ENCODE measurements around the gene NOM1. TPM values are rescaled to one million over a fixed set of nuclear protein-coding genes. Genes with fewer than 3 reads are reported as not detected.

NOM1 gene
- total RNA-seq, 2 experiments from 2014 or later = 25.5 to 27.6 TPM

DNA sequence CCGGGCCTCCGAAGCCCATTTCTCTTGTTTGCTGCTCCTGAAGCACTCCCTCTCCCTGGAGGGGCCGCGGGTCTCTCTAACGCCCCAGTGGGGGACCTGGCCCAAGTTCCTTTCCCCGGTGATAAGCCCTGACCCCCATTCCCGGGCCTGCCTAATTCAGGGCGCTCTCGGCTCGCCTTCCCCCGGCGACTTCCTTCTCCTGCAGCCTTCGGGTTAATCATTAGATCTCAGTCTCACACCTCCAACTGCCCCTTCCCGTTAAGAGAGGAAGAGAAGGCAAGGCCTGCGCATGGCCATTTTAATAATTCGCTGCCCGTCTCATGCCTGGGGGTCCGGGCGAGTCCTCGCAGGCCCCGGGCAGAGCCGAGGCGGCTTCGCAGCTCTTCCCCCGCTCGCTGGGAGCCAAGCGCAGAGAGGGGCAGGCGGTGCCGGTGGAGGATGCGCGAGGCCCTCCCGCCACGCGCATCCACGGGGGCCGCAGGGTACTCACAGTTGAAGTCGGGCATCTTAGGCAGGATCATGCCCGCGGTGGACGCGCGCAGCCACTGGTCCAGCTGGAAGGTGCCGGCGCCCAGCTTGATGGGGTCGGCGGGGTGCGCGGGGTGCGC lies 59.8 kb downstream of the NOM1 start:
- H3K27me3 Mint-ChIP-seq = peaks cover 73% of the 10 kb centered on the region
- H3K4me3 Mint-ChIP-seq = peak overlapping the region; percentile 51
- TF ChIP-seq, protein P1, sequence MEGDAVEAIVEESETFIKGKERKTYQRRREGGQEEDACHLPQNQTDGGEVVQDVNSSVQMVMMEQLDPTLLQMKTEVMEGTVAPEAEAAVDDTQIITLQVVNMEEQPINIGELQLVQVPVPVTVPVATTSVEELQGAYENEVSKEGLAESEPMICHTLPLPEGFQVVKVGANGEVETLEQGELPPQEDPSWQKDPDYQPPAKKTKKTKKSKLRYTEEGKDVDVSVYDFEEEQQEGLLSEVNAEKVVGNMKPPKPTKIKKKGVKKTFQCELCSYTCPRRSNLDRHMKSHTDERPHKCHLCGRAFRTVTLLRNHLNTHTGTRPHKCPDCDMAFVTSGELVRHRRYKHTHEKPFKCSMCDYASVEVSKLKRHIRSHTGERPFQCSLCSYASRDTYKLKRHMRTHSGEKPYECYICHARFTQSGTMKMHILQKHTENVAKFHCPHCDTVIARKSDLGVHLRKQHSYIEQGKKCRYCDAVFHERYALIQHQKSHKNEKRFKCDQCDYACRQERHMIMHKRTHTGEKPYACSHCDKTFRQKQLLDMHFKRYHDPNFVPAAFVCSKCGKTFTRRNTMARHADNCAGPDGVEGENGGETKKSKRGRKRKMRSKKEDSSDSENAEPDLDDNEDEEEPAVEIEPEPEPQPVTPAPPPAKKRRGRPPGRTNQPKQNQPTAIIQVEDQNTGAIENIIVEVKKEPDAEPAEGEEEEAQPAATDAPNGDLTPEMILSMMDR (IDR thresholded peaks at IDR 0.05) = no peak
- H3K36me3 Mint-ChIP-seq (ENCODE audit: low read depth) = no peaks in the 10 kb centered on the region
- no peak overlapping the region for H3K27ac Mint-ChIP-seq
- intact Hi-C loops (cut with DNase I, micrococcal nuclease) = no loop called here
- Histone ChIP-seq H3K4me3 (ENCODE audit: low read length) (no peak overlapping the region), H3K27me3 (ENCODE audit: control insufficient read depth in 1 of 2, insufficient read depth in 2 of 2, low read length in 2 of 2) (peaks cover 72 to 77% of the 10 kb centered on the region in 2 experiments), H3K27ac (ENCODE audit: low read depth in 1 of 2, low read length in 2 of 2) (no peak overlapping the region), H3K4me1 (ENCODE audit: insufficient read depth, low read length) (peaks cover 23% of the 10 kb centered on the region), H3K9me3 (ENCODE audit: control insufficient read depth in 1 of 2, insufficient read depth in 1 of 2, low read length in 2 of 2) (peaks cover 0 to 28% of the 10 kb centered on the region in 2 experiments), H3K36me3 (ENCODE audit: insufficient read depth, low read length) (no peaks in the 10 kb centered on the region)
- DNase-seq = no peak
- ATAC-seq (ENCODE audit: poor library complexity) = no peak
- peaks cover 17% of the 10 kb centered on the region for H3K4me1 Mint-ChIP-seq (ENCODE audit: low read depth)
- POLR2A ChIA-PET = no interaction called here
- no peaks in the 10 kb centered on the region for H3K9me3 Mint-ChIP-seq
- CTCF ChIA-PET = no interaction called here

DNA sequence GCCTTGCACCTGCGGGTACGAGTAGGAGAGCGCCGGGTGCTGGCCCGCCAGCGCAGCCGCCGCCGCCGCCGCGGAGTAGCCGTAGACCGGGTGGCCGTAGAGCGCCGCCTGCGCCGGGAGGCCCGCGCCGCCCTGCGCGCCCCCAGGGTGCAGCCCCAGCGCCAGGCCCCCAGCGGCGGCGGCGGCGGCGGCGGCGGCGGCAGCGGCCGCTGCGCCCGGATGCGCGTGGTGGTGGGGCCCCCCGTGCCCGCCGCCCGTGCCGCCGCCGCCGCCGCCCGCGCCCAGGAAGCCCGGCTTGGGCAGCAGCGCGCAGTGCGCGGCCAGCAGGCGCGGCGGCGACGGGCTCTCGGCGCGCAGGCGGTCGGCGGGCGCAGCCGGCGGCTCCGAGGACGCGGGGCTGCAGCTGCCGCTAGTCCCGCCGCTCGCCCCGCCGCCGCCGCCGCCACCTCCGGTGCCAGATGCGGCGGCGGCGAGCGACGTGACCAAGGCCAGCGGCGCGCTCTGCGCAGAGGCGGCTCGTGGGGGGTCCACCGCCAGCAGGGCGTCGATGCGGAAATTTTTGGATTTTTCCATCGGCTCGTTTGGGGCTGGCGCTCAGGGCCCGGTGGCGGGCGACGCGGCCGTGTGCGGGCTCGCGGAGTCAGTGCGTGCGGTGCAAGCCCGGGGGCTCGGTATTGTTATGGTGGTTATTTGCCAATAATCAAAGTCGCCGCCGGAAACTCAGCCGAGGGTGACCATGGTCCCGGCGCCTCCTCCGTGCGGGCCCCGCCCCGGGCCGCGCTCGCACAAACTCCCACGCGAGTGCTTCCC lies 60.5 kb downstream of the NOM1 start:
- Histone ChIP-seq H3K4me1 (ENCODE audit: insufficient read depth, low read length) (peaks cover 20% of the 10 kb centered on the region), H3K36me3 (ENCODE audit: insufficient read depth, low read length) (no peaks in the 10 kb centered on the region), H3K4me3 (ENCODE audit: low read length) (peak overlapping the region; percentile 12), H3K27me3 (ENCODE audit: control insufficient read depth in 1 of 2, insufficient read depth in 2 of 2, low read length in 2 of 2) (peaks cover 72 to 80% of the 10 kb centered on the region in 2 experiments), H3K9me3 (ENCODE audit: control insufficient read depth in 1 of 2, insufficient read depth in 1 of 2, low read length in 2 of 2) (peaks cover 0 to 26% of the 10 kb centered on the region in 2 experiments), H3K27ac (ENCODE audit: low read depth in 1 of 2, low read length in 2 of 2) (no peak overlapping the region)
- Mint-ChIP-seq H3K4me1 (ENCODE audit: low read depth) (peaks cover 10% of the 10 kb centered on the region), H3K27ac (no peak overlapping the region), H3K4me3 (no peak overlapping the region), H3K27me3 (peaks cover 73% of the 10 kb centered on the region), H3K36me3 (ENCODE audit: low read depth) (no peaks in the 10 kb centered on the region), H3K9me3 (no peaks in the 10 kb centered on the region)
- ATAC-seq (ENCODE audit: poor library complexity) (peak; percentile 13), DNase-seq (no peak)
- ChIA-PET CTCF (no interaction called here), POLR2A (no interaction called here)
- TF ChIP-seq, protein P1 (IDR thresholded peaks at IDR 0.05) = no peak
- intact Hi-C loops (cut with DNase I, micrococcal nuclease) = no loop called here

DNA sequence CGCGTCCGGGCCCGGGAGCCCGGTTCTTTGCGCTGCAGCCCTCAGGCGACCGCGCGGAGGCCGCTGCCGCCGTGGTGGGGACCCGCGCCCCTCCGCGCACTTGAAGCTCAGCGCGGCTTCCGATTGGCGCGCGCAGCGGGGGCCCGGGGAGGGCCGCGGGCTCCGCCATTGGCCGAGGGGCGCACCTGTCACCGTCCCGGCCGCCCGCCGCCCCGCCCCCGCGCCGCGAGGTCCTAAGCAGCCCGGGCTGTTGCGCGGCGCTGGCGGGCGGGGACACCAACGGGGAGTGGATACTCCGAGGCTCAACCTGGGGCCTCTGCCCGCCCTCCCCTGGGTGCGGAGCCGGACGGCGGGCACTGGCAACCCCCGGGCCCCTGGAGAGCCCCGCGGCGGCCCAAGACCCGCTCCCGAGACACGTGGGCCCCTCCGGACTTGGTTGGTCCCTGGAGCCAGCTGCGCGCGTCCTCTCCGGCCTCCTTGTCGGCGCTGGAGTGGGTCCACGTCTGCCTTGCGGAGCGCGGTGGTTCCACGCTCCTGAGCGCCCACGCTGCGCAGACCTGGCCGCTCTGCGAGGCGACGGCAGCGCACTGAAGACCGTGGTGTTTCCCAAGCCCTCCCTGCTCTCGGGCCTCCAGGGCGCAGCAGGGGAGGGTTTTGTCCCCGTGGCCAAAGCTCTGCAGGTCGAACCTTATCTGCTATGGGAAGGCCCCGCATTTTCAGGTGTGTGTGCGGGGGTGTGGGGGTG lies 61.2 kb downstream of the NOM1 start, which contains the start of gene MNX1:
Gene MNX1 (minus strand): TSS at position 76 of the 745 bp plus-strand sequence. CDS start 313 bp downstream, outside the sequence.
- intact Hi-C loops (cut with DNase I, micrococcal nuclease) = no loop called here
- peak within 1 kb of the TSS; percentile 28 for H3K4me3 ChIP-seq (ENCODE audit: low read length)
- H3K36me3 Mint-ChIP-seq (ENCODE audit: low read depth) = no peaks in the 10 kb centered on the region
- H3K27ac ChIP-seq (ENCODE audit: low read depth in 1 of 2, low read length in 2 of 2) = no peak within 1 kb of the TSS
- H3K36me3 ChIP-seq (ENCODE audit: insufficient read depth, low read length) = no peaks in the 10 kb centered on the region
- TF ChIP-seq, protein P1 (IDR thresholded peaks at IDR 0.05) = no peak
- H3K9me3 Mint-ChIP-seq = no peaks in the 10 kb centered on the region
- peaks cover 18% of the 10 kb centered on the region for H3K4me1 ChIP-seq (ENCODE audit: insufficient read depth, low read length)
- H3K4me3 Mint-ChIP-seq = peak within 1 kb of the TSS; percentile 77
- ChIA-PET CTCF (no interaction called here), POLR2A (no interaction called here)
- DNase-seq (peak in 11 of 14 experiments; percentile 9 to 59 (median 33)), ATAC-seq (ENCODE audit: poor library complexity) (peak; percentile 78)
- peaks cover 9% of the 10 kb centered on the region for H3K4me1 Mint-ChIP-seq (ENCODE audit: low read depth)
- peaks cover 76 to 86% of the 10 kb centered on the region in 2 experiments for H3K27me3 ChIP-seq (ENCODE audit: control insufficient read depth in 1 of 2, insufficient read depth in 2 of 2, low read length in 2 of 2)
- no peak within 1 kb of the TSS for H3K27ac Mint-ChIP-seq
- H3K27me3 Mint-ChIP-seq = peaks cover 79% of the 10 kb centered on the region
- peaks cover 0 to 30% of the 10 kb centered on the region in 2 experiments for H3K9me3 ChIP-seq (ENCODE audit: control insufficient read depth in 1 of 2, insufficient read depth in 1 of 2, low read length in 2 of 2)
